Urothelium cell line (cell line): ENCODE results near the gene LTBR.

ENCODE experiments used
- DNase-seq: peaks from one replicate; pipeline ENCODE4 v3.0.0; 2011; ENCODE audit warnings: low spot score, mixed read lengths
- FAIRE-seq: peaks from 2 replicates; lab custom pipeline; 2011; peaks lifted over from hg19 to GRCh38; lab: Jason Lieb, UNC

Gene LTBR

DNA sequence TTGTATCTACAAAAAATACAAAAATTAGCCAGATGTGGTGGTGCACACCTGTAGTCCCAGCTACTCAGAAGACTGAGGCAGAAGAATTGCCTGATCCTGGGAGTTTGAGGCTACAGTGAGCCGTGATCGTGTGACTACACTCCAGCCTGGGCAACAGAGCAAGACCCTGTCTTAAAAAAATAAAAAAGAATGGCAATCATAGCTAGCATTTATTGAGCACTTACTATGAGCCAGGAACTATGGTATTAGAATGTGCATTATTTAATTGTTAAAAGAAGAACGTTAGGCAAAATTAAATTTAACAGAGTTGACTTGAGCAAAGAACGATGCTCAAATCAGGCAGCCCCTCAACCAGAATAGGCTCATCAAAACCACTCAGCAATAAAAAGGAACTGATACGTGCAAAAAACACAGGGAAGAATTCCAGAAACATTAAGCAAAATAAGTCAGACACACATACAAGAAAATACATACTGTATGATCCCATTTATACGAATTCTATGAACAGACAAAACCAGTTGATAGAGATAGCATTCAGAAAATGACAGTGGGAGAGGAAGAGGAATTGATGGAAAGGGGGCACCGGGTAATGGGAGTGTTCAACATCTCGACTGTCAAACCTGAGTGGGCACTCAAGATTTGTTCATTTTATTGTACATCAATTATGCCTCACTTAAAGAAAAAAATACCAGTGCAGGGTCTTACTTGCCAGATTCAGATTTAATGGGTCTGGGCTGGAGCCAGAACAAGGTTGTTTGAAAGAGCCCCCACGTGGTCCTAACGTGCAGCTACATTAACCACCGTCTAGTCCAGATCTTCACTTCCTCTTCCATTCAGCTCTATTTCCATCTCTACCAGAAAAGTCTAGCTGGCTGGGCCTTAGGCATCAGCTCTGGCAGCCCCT, 16.6 kb upstream of the LTBR start:
- DNase-seq, result peak; percentile 50

DNA sequence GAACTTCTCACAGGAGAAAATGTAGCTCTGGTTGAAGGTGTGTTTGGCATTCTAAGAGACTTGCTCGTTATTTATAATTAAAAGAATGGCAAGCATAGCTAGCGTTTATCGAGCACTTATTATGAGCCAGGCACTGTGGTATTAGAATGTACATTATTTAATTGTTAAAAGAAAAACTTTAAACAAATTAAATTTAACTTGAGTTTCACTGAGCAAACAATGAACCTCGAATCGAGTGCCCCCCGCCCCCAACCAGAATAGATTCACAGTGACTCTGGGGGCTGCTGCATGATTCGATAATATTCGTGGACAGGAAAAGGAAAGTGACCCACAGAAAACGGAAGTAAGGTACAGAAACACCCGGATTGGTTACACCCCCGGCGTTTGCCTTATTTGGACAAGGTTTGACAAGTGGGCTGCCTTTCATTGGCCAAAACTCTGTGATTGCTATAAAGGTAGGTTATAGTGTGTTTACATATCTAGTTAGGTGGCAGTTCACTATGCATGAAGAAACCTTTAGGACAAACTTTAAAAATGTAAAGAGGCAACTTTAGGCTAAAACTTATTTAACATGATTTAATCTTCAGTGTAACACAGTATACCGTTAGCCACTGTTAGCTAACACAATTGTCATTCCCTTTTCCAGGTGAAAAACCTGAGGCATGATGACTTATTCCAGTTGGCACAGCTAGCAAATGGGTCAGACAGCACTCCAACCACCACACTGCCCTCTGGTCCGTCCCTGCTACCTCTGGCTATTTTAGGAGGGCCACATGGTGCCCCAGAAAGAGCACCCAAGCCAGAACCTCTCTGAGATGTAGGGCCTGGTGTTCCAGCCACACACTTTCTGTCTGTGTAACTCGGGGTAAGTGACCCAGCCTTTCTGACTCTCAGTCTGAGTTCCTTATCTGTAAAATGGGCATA, 15.7 kb upstream of the LTBR start:
- DNase-seq (no peak), FAIRE-seq (peak; percentile 89)

More for the DNA sequence above, 16.6 kb upstream of the LTBR start:
- no peak for FAIRE-seq

DNA sequence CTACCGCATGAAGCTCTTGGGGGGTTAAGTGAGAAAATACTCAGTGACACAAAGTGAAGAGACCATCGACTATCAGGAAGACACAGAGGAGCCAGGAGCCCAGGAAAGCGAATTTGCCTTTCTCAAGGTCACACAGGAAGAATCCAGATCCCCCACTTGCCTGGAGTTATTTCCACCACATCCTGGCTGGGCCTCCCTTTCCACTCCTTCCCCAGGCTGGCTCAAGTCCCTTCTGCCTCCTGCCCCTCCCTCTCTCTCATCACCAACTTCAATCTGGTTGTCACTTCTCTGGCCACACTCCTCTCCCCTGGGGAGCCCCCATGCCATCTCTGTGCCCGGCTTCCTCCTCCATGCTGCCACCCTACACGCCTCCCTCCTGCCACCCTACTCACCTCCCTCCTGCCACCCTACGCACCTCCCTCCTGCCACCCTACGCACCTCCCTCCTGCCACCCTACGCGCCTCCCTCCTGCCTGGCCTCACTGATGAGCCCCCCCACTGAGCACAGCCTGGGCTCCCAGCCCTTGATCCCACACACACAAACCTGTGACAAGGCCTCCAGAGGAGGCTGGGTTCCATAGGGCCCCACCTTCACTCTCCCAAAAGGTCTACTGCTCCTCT, 14.9 kb upstream of the LTBR start:
- FAIRE-seq, result peak; percentile 66

DNA sequence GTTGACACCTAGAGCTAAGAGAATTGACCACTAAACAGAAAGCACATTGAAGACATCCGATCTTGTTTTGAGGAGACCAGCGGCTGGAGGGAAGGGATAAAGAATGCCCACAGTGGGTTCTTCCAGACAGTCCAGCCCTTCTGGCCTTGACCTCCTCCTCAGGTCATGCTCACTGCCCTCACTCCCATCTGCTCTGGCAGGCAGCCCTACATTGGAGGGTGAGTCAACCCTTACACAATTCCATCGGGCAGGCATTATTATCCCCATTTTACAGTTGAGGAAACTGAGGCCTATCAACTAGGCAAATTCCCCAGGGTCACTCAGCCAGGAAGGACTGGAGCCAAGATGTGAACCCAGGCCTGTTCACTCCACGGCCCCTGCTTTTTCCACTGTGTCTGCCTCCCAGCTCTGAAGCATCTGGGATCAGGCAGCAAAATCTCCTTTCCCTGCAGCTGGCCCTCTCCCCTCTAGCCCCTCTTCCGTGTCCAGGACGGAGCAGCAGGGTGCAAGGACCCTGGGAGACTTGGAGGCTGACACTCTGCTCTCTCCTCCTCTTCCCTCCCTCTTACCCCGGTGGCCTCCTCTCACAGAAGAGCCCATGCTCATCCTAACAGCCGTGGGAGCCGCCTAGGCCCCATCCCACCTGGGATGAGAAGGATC, 13.9 kb upstream of the LTBR start:
- FAIRE-seq (peak; percentile 20), DNase-seq (no peak)

More for the DNA sequence above, 14.9 kb upstream of the LTBR start:
- no peak for DNase-seq

DNA sequence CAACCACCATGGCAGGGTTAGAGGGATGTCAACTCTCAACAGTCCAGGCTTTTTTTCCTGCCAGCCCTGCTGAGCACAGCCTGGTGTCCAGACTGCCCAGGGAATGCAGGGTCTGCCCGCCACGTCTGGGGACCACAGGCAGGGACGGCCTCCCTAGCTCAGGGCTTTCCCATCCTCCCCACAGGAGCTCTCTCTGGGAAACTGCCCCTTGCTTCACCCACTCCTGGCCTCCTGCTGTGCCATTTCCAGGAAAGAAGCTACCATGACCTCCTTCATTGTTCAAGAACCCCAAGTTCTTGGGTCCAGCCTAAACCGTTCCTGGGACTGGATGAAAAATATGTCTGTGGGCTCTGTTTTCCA, 13.4 kb upstream of the LTBR start:
- no peak for DNase-seq
- no peak for FAIRE-seq

DNA sequence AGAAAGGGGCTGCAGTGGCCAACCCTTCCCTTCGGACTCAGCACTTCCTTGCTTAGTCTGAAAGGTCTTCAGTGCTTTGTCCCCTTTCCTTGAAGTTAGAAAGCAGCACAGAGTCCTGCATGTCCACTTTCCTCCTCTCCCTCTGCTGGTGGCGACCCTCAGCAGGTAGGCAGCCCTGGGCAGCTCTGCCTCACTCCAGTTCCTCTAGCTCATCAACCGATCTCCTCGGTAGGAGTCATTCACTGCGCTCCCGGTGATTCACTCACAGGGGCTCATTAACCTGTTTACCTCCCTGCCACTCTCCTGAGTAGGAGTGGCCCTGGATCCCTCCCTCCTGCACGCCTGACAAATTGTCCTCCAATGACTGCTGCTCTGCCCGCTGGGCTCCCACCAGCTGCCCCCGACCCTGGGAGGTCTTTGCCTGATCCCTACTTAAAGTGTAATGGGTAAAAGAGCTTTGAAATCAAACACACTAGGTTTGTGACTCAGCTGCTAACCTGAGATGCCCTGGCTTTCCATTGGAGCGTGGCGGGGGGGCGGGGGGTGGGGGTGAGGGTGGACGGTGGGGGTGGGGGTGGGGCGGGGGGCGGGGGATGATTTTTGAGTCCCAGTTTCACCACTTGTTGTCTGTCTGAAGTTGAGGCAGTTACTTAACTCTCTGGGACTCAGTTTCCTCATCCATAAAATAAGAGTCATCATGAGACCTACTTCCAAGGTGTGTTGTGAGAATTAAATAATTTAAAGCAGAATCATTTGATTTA, 12.8 kb upstream of the LTBR start:
- DNase-seq, result peak; percentile 93
- peak; percentile 87 for FAIRE-seq

DNA sequence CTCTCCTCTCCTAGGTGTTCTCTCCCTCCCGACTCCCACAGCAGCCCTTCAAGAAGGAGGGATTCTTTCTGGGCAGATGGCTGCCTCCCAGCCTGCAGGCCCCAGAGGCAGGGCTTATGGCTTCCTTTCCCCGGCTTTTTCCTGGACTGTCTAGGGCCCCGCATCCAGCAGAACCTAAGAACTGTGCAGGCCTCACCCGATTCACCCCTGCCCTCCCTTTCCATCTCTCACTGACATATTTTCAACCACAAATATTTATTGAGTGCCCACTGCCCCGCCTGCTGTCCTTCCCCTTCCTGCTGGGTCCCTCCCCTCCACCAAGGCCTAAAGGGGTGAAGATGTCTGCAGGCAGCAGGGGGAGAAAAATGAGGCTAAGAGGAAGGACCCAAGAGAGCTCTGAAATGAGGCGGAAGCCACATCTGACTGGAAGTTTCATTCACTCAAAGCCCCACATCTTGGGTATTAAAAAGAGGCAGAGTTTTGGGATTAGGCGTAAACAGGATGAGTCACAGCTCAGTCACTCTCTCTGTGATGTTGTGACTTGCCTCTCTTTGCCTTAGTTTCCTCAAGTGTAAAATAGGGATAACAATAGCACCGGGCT, 11.5 kb upstream of the LTBR start:
- peak; percentile 97 for FAIRE-seq
- DNase-seq, result peak; percentile 94

DNA sequence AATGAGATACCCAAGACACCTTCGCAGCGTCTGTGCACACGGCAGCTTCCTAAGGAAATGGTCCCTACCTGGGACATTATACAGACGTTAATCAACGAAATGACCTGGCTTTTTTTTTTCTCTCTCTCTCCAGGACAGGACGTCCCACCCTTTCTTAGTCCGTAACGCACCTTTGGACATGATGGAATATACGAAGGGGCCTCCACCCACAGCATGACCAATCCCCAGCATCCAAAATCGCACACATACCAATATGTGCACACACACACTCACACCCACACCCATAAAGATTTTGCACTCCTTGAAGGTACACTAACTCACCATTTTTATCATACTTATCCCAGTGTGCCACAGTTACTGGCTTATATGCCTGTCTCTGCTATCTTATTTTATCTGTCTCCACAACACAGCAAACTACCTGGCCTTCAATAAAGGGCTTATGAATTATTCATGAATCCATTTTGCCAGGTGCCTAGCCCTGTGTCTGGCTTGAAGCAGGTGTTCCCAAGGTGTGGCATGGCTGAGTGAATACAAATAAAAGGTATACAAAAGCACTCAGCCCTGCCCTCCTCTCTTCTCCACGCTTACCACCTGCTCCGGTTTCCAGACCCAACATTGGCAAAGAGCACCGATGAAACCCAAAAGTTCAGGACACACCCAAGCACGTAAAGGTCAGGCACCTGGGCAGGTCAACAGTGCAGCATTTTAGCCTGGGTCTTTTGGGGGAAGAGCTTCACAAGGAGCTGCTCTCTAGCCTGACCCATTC, 10.8 kb upstream of the LTBR start:
- no peak for DNase-seq
- no peak for FAIRE-seq

DNA sequence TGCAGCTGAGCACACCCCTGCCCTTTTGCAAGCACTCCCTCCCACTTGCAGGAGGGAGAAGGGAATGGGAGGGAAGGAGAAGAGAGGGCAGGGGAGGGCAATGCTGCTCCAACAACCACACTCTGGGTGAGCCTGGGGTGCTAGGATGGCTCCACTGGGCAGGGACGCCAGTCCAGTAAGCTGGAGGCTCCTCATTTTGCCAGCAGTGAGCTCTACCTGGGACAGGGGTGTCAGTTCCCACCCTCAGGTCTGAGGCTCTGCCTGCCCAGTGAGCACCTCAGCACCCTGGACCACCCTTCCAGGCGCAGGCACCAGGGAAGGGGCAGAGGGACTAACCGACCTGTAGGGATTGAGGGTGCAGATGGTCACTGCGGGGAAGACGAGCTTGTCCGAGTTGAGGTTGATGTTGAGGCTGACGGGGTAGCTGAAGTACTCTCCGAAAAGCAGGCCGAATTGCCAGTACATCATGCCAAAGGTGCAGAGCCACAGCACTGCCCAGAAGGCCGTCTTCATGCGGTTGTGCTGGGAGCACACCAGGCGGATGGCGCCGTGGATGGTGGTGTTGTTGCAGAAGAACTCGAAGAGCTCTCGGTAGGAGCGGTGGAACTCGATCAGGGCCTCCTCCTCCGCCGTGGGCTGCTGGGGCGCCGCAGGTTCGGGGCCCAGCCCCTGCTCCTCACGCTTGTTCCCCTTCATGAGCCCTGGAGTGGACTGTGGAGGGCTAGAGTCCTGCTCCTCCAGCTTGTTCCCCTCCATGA, 9.8 kb upstream of the LTBR start:
- DNase-seq, result no peak
- FAIRE-seq, result peak; percentile 79

DNA sequence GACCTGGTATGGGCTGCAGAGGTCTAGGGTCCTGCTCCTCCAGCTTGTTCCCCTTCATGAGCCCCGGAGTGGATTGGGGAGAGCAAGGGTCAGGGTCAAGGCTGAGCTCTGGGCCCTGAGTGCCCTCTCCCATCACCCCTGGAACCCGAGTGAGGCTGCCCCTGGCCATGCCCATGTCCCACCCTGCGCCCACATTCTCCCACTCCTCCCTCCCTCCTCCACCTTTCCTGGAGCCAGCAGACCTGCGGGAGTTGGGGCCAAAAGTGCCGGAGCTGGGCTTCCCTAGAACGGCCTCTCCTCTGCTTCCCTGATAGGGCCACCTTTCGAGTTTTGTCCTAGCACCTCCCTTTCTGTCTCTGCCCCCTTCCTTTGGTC, 9.2 kb upstream of the LTBR start:
- DNase-seq (no peak), FAIRE-seq (no peak)

DNA sequence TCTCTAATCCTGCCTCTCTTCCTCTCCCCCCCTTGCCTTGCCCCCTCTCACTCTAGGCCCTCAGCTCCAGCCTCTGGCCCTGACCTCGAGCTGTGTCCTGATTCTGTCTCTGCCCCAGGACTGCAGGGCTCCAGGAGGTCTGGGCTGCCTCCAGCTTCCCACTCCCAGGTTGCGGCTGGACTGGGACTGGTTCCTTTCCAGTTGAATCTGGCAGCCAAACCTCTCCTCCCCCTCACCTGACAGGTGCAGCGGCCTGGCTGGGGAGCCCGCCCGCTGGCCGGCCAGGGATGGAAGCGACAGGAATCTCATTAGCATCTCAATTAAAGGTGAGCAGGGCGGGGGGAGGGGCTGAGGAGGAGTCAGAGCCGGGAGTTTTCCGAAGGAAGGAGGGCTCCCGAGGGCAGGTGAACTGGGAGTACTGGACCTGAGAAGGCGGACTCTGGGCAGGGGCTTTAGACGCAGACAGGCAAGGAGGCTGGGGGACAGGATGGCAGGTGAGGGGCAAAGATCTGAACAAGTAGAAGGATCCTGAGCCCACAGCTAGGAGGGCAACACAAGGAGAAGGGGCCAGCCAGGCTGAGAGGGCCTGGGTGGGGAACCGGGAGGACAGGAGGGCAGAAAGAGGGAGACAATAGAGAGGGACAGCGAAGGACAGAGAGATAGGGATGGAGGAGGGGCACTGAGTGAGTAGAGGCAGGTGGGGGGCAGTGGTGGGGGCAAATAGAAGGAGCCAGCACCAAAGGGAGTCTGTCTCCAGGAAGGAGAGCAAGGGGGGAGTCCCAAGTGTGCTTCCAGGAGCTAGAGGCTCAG, 8.5 kb upstream of the LTBR start, which contains the start of gene SCNN1A:
Gene SCNN1A (minus strand): TSS at position 295 of the 810 bp plus-strand sequence. CDS start 780 bp downstream, outside the sequence.
- FAIRE-seq (no peak), DNase-seq (peak; percentile 35)

DNA sequence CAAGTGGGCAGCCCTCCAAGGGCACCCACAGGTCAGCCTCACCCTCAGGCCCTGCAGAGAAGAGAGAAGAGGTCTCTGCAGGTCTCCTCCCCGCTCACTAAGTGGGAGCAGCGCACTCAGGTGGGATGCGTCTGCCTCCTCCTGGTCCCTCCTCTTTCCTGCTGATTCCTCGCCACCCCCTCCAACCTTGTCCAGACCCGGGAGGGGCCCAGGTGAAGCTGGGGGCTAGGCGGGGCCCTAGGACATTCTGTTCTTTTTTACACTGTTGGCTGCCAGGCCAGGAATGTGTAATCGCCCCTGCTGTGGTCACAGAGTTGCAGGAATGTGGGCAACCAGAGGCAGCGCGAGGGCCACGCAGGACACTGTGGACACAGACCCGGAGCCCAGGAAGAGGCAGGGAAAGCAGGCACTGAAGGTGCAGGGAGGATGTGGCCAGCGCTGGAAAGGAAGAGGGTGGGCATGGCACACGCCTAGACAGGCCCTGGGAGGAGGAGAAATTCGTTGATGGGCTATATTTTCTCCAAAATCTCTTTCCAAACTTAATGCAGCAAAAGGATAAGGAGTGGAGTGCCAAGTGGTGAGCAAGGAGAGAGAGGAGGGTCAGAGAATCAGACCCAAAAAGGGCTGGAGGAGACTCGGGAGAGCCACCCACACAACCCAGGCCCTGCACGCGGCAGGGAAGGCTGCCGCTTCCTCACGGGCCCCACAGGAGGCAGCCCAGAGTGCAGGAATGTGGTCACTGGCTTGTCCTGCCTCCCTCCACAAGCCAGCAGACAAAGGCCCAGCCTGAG, 7.7 kb upstream of the LTBR start:
- peak; percentile 63 for FAIRE-seq
- DNase-seq, result peak; percentile 85

DNA sequence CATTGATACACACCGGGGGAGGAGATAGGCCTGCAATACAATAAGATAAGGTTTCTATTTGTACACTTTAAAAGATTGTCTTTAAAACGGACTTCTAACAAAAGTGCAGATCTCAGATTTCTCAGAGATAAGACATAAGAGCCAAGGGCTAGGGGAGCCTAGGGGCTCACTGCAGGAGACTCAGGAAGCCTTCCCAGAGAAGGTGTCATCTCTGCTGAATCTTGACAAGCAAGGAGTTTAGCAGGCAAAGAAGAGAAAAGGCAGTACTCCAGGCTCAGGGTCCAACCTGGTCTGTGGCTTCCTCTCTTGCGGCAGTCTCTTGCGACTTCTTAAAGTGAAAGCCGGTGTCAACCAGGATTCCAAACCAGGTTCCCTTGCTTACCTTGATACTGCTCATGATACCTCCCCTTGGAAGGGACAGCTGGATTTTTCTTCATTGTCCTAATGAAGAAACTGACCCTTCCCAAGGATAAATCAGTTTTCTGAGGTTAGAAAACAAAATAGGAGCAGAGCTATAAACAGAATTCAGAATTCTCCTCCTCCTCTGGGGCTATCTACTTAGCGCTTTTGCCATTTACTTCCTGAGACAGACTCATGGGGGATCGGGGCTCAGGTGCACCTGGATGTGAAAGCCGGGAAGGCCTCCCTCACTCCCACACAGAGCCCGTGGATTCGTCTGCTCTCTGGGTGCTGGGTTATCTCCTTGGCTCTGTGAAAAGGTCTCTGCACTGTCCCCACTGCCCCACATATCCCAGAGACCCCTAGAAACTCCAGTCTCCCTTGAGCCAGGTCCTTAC, 6.9 kb upstream of the LTBR start:
- DNase-seq (no peak), FAIRE-seq (no peak)

DNA sequence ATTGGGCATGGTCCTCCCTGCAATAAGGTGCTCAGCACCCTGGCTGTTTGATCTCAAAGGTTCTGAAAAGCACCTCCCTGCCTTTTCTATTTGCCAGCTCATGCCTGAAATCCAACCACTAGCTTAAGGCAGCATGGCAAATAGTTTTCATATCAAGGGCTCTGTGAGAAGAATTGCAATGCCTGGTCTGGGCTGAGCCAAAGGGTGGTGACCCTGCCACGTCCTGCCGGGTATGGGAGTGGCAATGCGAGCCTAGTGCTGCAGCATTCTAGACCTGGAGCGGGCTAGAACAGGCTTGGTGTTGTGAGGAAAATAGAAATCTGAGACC, 6.3 kb upstream of the LTBR start:
- FAIRE-seq (no peak), DNase-seq (no peak)

DNA sequence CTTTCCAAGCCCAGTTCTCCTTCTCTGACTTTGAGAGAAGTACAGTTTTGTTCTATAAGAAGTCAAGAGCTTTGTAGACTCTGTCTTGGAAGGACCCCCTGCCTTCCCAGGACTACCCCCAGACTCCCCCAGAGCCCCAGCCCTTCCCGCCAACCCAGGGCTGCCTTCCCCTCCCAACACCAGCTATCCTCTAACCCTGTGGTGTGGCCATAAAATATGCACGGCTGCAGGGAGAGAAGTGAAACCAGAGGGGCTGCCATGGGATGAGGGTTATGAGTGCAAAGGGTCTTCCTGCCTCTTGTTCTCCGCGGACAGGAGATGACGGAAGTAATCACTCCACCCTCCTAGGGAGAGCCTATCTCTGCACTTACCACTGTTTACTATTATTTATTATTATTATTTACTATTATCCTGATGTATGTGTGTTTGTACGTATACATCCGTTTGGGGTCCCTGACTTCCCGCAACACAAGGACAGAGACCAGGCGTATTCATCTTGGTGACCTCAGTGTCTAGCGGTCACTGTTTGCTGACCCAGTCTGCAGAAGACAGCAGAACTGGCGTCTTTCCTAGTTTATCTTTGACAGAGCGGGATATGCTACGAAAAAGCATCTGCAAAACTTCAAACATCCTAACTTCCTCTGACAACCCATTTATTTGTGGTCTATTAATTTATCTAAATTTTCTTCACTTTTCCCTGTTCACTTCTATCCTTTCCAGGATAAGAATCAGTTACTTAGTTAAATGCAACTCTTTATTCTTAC, 5.1 kb upstream of the LTBR start:
- no peak for FAIRE-seq
- DNase-seq, result no peak
